Calu3 (cell line): ENCODE results near the gene PSAP. TPM values are rescaled to one million over a fixed set of nuclear protein-coding genes. Genes with fewer than 3 reads are reported as not detected.

Experiments used
- BruUV-seq: library from RNA; stranded (reverse); fragments of 400-500 nt; replicated peaks from 2 replicates; lab custom pipeline; 2021; lab: Mats Ljungman, UMichigan
- CTCF ChIA-PET: fragments of 300-600 bp; sonication (Branson Sonifier 250); formaldehyde crosslinking; loops from one replicate; lab custom pipeline; 2022; ENCODE audit warnings: antibody characterized with exemption; lab: Charles Lee
- DNase-seq: peaks from one replicate; pipeline ENCODE4 v3.0.0; 2022
- H3K27ac Mint-ChIP-seq: one replicate; pipeline ENCODE4 v1.8.0; 2022; ENCODE audit warnings: mixed read lengths; ENCODE audit not compliant: unreplicated experiment
- H3K27me3 Mint-ChIP-seq: one replicate; pipeline ENCODE4 v1.8.0; 2022; ENCODE audit warnings: mixed read lengths; ENCODE audit not compliant: unreplicated experiment
- H3K36me3 Mint-ChIP-seq: one replicate; pipeline ENCODE4 v1.8.0; 2022; ENCODE audit warnings: mild to moderate bottlenecking, moderate library complexity, mixed read lengths; ENCODE audit not compliant: insufficient read depth, unreplicated experiment
- H3K4me1 Mint-ChIP-seq: one replicate; pipeline ENCODE4 v1.8.0; 2022; ENCODE audit warnings: mild to moderate bottlenecking, low read depth, mixed read lengths; ENCODE audit not compliant: unreplicated experiment
- H3K4me3 Mint-ChIP-seq: one replicate; pipeline ENCODE4 v1.8.0; 2022; ENCODE audit warnings: mild to moderate bottlenecking, low read depth, moderate library complexity, mixed read lengths; ENCODE audit not compliant: unreplicated experiment
- H3K9me3 Mint-ChIP-seq: one replicate; pipeline ENCODE4 v1.8.0; 2022; ENCODE audit warnings: low read depth, mixed read lengths; ENCODE audit not compliant: unreplicated experiment
- CTCF ChIP-seq: fragments of 200-600 bp; IDR thresholded peaks from one replicate; pipeline ENCODE4 v1.8.0; 2022; ENCODE audit warnings: antibody characterized with exemption; ENCODE audit not compliant: unreplicated experiment
- intact Hi-C: fragments of 100-400 bp; cut with micrococcal nuclease; formaldehyde crosslinking; loops from one replicate; pipeline ENCODE4 v1.10.0; 2022; ENCODE audit not compliant: unreplicated experiment
- total RNA-seq: library from RNA; stranded (reverse); gene quantifications from 2 replicates; pipeline ENCODE4 v1.2.3, GENCODE V29; 2022

PSAP gene
- total RNA-seq, 1 experiment from 2014 or later = 840 TPM

DNA sequence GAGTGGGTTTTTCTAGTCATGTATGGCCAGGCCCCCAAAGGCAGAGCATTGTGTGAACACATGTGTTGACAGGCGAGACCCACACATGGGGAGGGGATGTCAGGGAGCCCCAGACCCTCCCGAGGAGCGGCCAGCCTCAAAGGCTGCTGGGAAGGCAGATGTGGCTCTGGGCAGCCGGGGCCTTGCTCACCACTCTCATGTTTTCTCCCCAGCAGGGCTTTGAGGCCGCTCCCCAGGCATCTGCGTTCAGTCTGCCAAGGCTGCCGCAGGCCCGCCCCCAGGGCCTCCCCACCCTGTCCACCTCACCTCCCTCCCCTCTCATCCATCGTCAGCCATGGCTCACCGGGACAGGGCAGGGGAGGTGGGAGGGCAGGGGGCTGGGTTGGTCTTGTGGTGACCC, 61.2 kb downstream of the PSAP start:
- no peaks in the 10 kb centered on the region for H3K9me3 Mint-ChIP-seq
- H3K4me1 Mint-ChIP-seq = no peaks in the 10 kb centered on the region
- H3K27me3 Mint-ChIP-seq = peaks cover 50% of the 10 kb centered on the region
- no peak overlapping the region for H3K4me3 Mint-ChIP-seq
- CTCF ChIA-PET = no interaction called here
- intact Hi-C loops = loop anchor here (2.0 kb wide), 1 partner anchor 61 kb away; the partner anchor contains the start of gene PSAP
- H3K27ac Mint-ChIP-seq = no peak overlapping the region
- TF ChIP-seq CTCF = no peak
- no peak for DNase-seq
- no TSS peak for BruUV-seq
- no peaks in the 10 kb centered on the region for H3K36me3 Mint-ChIP-seq

DNA sequence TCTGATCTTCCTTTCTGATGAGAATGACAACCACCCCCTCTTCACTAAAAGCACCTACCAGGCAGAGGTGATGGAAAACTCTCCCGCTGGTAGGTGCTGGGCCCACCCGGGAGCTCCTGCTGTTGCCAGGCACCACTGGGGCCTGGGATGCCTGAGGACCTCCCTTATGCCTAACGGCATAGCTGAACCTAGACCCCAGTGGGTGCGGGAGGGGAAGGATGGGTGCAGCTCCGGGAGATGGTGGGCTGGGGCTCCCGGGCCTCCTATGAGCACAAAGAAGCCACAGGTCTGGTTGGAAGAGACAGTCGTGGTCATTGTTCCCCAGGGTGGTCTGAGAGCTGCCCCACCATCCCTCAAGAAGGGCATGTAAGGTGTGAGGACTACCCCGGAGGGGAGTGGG, 62.1 kb downstream of the PSAP start:
- Mint-ChIP-seq H3K27me3 (peaks cover 50% of the 10 kb centered on the region), H3K27ac (no peak overlapping the region), H3K36me3 (no peaks in the 10 kb centered on the region), H3K9me3 (no peaks in the 10 kb centered on the region), H3K4me3 (no peak overlapping the region), H3K4me1 (no peaks in the 10 kb centered on the region)
- intact Hi-C loops = no loop called here
- BruUV-seq = no TSS peak
- CTCF ChIA-PET = no interaction called here
- no peak for TF ChIP-seq CTCF
- DNase-seq = no peak

GRCh38 chr10:71784679-71785272, 66.3 kb downstream of the PSAP start:
- H3K27me3 Mint-ChIP-seq = peaks cover 61% of the 10 kb centered on the region
- BruUV-seq = no TSS peak
- no peak for TF ChIP-seq CTCF
- no peak overlapping the region for H3K27ac Mint-ChIP-seq
- no peaks in the 10 kb centered on the region for H3K36me3 Mint-ChIP-seq
- H3K4me3 Mint-ChIP-seq = no peak overlapping the region
- no peaks in the 10 kb centered on the region for H3K9me3 Mint-ChIP-seq
- intact Hi-C loops = no loop called here
- CTCF ChIA-PET = interaction anchor here (1.6 kb wide), 1 partner anchor 11 kb away, joined by 5 read pairs; the partner anchor contains the start of gene VSIR
- DNase-seq = no peak
- H3K4me1 Mint-ChIP-seq = no peaks in the 10 kb centered on the region

DNA sequence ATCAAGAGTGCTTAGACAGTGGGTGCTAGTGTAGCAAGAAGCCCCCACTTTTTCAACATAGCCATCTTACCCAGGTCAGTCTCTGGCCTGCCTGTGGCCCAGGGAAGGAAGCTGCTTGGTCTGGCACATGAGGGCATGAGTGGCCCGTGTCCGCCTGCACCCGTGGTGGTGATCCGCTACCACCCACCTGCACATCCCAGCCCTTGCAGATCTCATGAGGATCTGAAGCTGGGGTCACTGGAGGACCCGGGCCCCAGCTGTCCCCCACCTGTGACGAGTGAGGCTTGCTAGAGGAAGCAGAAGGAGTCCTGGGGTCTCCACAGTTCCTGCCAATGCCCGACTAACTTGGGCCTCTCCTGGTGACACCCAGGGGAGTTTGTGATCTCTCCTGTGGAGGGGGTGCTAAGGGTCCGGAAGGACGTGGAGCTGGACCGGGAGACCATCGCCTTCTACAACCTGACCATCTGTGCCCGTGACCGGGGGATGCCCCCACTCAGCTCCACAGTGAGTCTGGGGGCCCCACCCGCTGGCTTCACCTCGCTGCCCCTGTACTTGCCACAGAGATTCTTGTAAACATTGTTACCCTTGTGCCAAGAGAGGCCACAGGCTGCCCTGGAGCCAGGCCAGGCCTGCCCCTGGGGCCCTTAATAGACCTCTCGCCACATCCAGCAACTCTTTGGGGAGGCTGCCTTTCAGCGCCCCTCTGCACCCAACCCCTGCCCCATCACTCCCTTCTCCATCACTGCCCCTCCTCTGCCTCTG, 67.0 kb downstream of the PSAP start:
- BruUV-seq = no TSS peak

More for the DNA sequence above, 67.0 kb downstream of the PSAP start:
- Mint-ChIP-seq H3K4me3 (no peak overlapping the region), H3K9me3 (no peaks in the 10 kb centered on the region), H3K27ac (no peak overlapping the region), H3K4me1 (no peaks in the 10 kb centered on the region), H3K36me3 (no peaks in the 10 kb centered on the region), H3K27me3 (peaks cover 62% of the 10 kb centered on the region)
- TF ChIP-seq CTCF = no peak
- intact Hi-C loops = no loop called here
- CTCF ChIA-PET = interaction anchor here (1.4 kb wide), 1 partner anchor 11 kb away, joined by 7 read pairs; the partner anchor contains the start of gene VSIR
- DNase-seq = no peak
